LoVo (cell line): ENCODE data around the gene KAT2B.

ENCODE experiments used
- DNase-seq: peaks from one replicate; pipeline ENCODE4 v3.0.0-alpha.2; 2016; ENCODE audit warnings: low spot score

The KAT2B gene

GRCh38 chr3:20064796-20065564 is 24.7 kb downstream of the KAT2B start:
- DNase-seq = no peak

GRCh38 chr3:20066079-20066478 is 25.8 kb downstream of the KAT2B start:
- no peak for DNase-seq

GRCh38 chr3:20066850-20067617 is 26.8 kb downstream of the KAT2B start:
- DNase-seq = peak; percentile 7

DNA sequence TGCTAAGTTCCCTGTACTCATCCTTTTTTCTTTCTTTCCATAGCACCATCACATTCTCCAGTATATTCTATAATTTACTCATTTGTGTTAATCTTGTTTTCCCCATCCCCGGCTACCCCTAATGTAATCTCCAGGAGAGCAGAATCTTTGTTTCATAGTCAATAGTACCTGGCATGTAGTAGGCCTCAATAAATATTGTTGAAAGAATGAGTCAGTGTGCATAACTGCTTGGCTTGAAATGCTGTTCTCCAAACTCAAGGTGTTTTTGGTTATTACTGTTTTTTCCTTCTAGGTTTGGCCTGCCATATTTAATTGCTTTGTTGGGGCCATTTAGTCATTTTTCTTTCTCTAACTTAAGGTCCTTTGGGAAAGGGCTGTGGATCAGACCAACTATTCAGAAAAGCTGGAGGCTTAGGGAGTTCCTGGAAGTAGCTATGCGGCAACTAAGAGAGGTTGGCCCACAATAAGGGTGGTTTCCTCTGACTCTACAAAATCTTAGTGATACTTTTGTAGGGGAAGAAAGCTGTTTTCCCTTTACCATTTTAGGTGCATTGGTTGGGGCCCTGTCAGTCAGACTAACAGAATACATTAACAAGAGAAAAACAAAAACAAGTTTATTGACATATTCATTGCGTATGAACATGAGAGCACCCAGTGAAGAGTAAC is 28.4 kb downstream of the KAT2B start:
- DNase-seq = no peak

DNA sequence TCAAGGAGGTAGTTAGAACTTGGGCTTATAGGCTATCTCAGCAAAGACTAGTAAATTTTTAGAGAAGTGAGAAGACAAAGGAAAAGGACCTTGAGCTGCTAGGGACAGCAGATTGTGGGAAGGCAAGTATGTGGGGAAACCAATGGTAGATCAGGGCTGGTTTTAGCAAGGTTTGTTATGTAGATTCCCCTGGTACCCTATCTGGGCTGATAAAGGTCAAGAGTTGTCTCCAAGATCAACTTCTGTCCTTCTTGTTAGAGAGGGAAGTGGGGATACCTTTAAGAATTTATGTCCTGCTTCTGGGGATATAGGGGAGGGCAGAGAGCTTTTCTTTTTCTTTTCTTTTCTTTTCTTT is 28.9 kb downstream of the KAT2B start:
- no peak for DNase-seq

DNA sequence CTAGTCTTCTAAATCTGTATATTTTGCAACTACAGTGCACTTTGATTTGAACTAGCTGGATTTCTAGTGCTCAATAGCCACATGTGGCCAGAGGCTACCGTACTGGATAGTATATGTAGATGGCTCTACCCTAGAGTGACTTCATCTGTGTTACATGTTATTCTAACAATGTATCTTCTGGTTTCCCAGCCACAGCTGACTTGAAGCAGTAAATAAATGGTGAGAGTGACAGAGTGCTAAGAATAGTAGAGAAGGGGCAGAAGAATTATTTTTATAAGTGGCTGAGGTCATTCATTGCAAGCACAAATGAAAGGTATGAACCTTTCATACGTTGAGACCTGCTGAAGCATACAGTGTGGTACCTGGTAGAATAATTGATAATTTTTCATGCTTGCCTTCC is 30.9 kb downstream of the KAT2B start:
- DNase-seq = no peak

DNA sequence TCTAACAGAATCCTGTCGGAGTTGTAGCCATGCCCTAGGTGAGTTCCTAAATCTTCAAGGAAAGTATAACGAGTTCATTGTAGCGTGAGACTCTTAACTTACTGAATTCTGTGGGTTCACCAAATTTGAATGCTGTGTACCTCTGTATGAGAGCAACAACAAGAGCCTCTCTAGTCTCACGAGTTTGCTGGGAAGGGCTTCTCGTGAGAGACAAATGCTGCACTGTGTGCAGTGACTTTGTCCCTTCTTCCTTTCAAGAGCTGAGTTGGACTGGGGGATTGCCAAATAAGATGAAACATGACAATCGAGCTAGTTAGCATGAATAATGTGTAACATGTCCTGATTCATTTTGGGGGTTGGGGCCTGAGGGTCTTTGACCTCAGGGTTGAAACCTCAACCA is 32.2 kb downstream of the KAT2B start:
- no peak for DNase-seq

DNA sequence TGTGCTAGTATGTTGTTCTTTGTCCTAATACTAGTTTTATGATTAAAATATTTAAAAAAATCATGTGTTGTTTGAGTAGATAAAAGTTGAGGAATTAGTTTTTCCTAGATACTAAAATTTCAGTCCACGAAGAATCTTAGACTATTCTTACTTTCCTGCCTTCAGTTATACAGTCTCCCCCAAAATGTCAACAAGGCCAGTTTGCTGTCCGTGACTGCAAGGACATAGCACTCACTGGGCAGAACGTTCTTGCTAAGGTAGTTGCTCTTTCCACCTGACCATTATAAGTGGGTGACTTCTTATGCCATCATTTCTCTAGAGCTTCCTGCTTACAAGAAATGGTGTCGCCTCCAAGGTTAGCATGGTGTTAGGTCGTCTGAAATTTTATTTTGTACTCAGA is 32.8 kb downstream of the KAT2B start:
- DNase-seq = no peak

- DNase-seq = no peak
These were observed 33.4 kb downstream of the KAT2B start for GRCh38 chr3:20073683-20074082.

DNA sequence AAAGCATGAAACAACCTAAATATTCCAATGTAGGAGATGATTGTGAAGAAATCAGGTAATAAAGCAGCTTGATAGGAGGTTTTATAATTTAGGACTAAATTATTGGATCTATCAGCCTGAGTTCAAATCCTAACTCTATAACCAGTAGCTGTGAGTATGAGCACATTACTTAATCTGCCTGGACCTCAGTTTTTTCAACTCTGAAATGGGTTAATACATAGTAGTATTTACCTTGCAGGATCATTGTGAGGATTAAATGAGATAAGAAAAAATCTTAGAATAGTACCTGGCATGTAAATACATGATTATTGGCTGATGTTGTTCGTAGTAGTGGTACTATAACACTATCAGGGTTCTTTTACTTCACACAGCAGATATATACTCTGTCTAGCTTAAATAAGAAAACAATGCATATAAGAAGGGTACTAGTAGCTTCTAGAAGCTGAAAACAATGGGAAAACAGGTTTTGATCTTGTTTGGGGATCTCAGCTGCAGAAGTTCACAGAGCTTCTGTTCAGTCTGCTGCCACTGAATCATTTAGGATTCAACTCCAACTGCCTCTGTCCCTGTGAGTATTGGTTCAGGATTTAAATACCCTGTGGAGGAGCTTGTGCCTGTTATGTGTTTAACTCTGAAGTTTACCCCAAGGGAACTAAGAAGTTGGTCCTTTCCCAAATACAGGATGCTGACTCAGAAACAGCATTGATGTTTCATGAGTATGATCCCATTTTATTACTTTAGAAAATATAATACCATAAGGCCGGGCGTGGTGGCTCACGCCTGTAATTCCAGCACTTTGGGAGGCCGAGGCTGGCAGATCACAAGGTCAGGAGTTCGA is 34.2 kb downstream of the KAT2B start:
- no peak for DNase-seq

GRCh38 chr3:20075197-20075596 is 35.0 kb downstream of the KAT2B start:
- DNase-seq = no peak

DNA sequence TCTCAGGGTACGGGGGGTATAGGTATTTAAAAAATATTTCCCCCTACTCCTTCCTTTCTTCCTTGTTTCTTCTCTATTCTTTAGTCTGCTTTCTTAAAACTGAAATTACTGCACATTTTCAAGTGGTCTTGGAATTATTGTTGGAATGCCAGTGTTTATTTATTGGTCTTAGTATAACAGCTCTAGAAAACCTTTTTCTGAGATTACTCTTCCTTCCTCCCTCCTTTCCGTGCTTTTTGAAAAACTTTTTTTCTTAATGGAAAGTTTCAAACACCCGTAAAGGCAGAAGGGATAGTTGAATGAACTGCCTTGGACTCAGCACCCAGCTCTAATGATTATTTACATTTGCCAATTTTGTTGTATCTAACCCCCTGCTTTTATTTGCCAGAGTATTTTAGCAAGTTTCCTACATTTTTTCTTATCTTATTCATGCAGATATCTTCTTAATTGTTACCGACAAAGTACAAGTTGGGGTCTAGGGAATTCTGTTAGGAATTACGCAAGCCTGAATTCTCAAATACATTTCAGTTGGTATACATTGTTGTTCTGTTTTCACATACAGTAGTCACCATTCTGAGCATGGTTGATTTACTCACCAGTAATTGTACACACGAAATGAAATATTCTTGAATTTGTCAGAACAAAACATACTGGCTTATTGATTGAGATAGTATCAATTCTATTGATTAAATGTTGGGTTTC is 36.2 kb downstream of the KAT2B start:
- no peak for DNase-seq

GRCh38 chr3:20077068-20077467 is 36.8 kb downstream of the KAT2B start:
- no peak for DNase-seq

DNA sequence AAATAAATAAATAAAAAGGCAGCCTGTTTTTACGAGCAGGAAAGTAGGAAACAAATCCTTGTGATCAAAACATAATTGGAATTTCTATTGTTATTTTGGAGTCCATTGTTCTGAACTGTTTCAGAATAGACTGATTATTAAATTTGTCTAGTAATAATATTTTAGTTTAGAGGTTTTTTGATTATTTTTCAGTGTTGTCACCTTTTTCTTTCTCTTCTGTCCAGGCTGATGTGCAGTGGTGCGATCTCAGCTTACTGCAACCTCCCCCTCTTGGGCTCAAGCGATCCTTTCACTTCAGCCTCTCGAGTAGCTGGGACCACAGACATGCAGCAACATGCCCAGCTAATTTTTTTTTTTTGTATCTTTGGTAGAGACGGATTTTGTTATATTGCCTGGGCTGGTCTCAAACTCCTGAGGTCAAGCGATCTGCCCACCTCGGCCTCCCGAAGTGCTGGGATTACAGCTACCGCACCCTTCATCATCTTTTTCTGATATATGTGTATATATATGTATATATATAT is 38.0 kb downstream of the KAT2B start:
- DNase-seq = no peak

GRCh38 chr3:20079621-20080020 is 39.4 kb downstream of the KAT2B start:
- no peak for DNase-seq

- DNase-seq = no peak
These were observed 40.8 kb downstream of the KAT2B start for GRCh38 chr3:20080956-20081554.

GRCh38 chr3:20083253-20083652 is 43.0 kb downstream of the KAT2B start:
- DNase-seq = no peak

DNA sequence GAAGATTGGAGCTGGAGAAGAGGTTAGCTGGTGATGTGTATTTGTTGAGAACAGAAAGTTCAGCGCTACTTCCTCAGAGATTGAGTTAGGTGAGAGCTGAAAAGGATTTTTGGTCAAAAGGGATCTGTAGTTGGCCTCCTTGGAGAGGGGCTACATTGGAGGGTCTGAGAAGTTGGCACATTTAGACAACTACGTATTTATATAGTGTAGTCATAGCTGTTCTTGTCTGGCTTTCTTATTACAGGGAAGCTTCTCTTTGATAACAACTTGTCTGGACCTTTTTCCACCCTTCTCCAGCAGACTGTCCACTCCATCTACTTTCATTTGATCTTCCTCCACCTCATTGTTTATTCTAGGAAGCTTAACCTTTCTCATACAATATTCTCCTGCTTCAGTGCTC is 43.7 kb downstream of the KAT2B start:
- no peak for DNase-seq

DNA sequence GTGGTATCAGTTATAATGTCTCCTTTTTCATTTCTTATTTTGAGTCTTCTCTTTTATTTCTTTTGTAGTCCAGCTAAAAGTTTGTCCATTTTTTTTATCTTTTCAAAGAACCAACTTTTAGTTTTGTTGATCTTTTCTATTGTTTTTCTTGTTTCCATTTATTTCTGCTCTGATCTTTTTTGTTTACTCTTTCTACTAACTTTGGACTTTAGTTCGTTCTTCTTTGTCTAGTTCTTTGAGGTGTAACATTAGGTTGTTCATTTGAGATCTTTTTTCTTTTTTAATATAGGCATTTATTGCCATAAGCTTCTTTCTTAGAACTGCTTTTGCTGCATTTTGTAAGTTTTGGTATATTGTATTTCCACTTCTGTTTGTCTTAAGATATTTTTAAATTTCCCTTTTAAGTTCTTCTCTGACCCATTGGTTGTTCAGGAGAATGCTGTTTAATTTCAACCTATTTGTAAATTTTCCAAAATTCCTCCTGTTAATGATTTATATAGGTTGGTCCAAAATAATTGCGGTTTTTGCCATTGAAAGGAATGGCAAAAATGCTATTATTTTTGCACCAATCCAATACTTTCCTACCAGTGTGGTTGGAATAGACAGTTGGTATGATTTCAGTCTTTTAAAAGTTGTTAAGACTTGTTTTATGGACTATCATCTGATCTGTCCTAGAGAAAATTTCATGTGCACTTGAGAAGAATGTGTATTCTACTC is 51.2 kb downstream of the KAT2B start:
- no peak for DNase-seq

- no peak for DNase-seq
These were observed 55.2 kb downstream of the KAT2B start for GRCh38 chr3:20095470-20095869.
